Measurements from ENCODE around the gene BARD1.
"Not testable (repeated sequence)": the region's sequence is repeated elsewhere in the genome, so short reads cannot be mapped to it uniquely, and the experiment has no call there.

The BARD1 gene

DNA sequence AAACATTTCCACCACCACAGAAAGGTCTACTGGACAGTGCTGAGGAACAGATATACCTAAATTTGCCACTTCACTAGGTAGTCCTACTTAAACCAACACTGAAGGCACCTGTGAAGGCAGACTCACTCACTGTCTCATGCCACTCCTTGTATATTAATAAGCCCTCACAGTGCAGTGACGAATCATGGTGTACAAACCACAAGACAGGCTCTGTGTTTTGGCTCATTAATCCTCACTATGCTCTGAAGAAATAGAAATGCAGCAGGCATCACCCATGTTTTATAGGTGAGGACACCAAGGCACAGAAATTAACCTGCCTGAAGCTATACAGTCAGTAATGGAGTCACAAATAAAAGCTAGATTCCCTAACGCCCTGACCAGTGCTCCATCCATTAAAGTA lies 44.3 kb downstream of the BARD1 start:
- DNase-seq (ENCODE audit: low spot score), result no peak

DNA sequence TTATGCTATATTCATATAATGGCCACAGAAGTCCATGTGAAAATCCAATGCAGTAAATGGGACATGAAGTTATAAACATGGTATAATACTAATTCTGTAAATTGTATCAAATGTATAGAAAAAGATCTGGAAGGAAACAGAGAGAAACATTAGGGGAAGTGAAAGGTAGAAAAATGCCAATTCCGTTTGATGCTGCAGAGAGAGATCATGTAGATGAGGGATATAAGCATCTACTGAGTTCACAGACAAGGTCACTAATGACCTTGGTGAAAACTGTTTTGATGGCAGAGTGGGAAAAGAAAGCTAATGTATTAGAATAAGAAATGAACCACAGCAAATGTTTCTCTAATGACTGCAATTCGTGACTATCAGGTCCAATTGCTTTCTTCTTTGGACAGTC lies 56.0 kb downstream of the BARD1 start:
- DNase-seq (ENCODE audit: low spot score), result no peak

DNA sequence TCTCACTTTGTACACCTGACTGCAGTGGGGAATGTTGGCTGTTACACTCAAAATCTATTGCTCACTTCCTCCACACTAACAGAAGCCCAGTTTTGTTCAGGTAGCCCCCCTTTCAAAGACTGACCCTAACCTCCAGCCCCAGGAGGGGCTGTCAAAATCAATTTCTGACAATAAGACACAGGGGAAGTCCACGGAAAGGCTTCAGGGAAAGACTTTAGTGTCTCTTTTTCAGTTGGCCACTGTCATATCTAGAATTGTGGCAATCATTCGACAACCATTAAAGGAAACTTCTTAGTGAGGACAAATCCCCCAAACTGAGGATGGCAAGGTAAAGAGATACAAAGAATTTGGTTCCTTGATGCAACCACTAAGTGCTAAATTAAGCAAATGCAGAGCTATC lies 59.0 kb downstream of the BARD1 start:
- no peak for DNase-seq (ENCODE audit: low spot score)

DNA sequence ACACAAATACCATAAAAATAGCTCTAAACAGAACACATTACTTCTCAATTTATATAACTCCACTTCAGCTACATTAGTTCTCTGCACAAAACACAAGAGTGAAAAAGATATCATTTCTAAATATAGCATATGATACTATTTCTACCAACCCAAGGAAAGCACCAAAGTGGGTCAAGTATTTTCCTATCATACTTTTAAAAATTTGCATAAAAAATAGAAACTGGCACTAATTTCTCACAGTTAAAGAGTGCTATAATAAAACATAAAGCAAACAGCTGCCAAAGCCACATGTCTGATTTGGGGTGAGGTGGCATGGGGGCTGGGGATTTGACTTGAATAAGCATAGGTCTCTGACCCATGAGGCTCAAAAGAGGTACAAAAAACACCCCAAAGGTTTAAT lies 61.5 kb downstream of the BARD1 start:
- no peak for DNase-seq (ENCODE audit: low spot score)

DNA sequence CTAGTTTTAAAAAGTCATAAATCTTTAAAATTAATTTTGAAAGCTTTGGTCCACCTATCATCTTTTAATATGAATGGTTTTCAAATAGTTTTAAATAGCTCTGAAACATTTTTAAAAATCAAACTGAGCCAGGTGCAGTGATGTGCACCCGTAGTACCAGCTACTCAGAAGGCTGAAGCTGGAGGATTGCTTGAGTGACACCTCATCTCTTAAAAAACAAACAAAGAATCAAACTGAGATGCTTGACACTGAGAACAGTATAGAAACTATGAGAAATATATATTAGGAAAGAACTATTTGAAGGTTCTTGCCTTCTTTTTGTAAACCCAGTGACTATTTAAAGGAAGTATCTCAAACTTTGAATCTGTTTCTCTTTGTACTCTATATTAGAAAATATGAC lies 67.4 kb downstream of the BARD1 start:
- no peak for DNase-seq (ENCODE audit: low spot score)

DNA sequence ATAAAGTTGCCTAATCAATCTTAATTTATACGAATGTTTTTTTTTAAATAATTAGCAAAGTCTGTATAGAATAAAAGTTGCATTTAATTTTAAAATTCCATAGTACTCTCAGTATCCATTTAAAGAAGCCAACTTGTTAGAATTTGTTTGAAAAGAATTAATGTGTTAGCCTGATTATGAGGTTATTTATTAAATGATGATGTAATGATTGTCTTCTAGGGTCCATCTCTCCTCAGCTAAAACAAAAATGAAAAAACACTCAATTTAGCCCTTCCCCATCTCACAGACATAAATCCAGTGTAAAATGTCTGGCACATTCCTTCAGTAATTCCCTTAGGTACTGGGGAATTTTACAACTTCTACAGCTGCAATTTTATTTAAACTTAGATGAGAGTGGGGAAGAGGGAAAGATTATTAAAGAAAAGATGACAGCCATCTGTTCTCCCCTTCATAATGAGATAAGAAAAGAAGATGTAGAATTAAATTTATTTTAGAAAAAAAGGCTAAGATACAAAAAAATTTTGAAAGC lies 68.6 kb downstream of the BARD1 start:
- no peak for DNase-seq (ENCODE audit: low spot score)

DNA sequence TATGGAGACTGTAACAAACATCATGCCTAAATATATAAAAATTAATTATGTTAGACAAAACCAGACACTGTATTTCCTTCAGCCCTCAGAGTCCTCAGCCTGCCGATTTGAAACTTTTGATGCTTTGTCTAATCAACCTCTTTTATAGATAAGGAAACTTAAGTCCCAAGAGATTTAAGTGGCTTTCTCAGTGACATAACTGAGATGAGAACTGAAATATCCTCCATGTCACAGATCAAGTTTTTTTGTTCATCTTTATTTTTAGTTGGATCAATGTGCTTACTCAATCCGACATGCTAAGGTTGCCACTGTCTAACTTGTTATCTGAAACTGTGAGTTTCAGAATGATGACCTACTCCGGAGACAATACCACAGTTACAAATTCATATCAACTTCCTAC lies 72.3 kb downstream of the BARD1 start:
- DNase-seq (ENCODE audit: low spot score), result no peak

DNA sequence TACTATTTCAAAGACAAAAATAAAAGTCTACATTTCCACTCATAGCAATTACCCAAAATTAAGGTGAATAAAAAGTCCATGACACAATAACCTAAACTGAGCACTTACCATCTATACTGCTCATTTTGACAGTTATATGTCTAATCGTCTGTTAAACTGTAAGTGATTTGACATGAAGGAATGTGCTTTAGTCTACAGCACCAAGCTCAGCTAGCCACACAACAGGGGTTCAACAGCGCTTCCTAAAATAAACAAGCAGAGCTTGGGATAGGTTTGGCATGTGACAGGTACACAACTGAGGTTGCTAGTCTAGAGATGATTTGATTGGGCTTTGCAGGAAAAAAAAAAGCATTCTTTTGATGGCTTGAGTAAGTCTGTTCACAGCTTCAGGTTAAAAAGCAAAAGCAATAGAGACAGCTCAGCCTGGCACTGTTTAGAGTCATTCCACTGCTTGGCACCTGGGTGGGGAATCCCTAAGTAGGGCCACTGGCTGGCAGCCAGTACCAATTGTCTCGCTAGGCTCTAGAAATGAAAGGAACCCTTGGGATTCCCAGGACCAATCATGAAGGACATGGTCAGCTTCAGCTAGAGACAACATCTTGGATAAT lies 78.6 kb downstream of the BARD1 start:
- DNase-seq (ENCODE audit: low spot score), result no peak

DNA sequence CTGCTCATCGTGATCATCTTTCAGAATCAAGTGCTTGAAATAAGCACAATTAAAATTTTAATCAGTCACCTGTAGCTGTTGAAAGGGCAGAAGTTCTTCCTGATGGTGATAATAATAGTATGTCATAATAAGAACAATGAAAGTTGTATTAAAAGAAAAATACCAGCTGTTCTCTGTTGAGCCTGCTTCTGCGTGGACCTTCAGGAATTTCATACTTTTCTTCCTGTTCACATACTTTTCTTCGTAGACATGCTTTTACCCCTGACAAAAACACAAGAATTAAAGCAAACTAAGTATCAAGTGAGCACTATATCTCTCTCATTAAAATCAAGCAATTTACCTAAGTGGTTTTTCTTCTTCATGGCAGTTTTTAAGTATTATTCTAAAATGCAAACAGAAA lies 79.2 kb downstream of the BARD1 start:
- no peak for DNase-seq (ENCODE audit: low spot score)

DNA sequence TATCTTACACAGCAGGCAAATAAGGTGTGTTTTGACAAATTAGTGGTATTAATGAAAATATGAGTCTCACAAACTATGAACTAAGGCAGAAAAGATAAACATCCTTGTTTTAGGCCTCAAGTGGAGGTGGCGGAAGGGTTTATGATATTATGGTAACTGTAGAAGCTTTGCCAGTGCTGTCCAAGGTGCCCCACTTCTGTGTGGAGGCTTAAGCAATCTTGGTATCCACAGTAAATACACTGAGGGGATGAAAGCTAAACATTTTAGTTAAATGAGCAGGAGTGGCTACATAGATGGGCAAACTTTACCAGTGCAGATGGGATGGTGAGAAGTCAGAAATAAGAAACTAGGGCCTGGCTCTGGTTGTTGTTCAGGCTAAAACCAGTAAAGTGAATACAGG lies 84.7 kb downstream of the BARD1 start:
- DNase-seq (ENCODE audit: low spot score), result no peak

DNA sequence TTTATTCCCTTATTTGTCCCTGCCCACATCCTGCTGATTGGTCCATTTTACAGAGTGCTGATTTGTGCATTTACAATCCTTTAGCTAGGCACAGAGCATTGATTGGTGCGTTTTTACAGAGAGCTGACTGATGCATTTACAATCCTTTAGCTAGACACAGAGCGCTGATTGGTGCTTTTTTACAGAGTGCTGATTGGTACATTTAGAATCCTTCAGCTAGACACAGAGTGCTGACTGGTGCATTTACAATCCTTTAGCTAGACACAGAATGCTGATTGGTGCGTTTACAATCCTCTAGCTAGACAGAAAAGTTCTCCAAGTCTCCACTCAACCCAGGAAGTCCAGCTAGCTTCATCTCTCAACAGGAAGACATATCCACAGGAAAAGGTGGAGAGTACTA lies 91.6 kb downstream of the BARD1 start:
- not testable (repeated sequence) for DNase-seq (ENCODE audit: low spot score)

DNA sequence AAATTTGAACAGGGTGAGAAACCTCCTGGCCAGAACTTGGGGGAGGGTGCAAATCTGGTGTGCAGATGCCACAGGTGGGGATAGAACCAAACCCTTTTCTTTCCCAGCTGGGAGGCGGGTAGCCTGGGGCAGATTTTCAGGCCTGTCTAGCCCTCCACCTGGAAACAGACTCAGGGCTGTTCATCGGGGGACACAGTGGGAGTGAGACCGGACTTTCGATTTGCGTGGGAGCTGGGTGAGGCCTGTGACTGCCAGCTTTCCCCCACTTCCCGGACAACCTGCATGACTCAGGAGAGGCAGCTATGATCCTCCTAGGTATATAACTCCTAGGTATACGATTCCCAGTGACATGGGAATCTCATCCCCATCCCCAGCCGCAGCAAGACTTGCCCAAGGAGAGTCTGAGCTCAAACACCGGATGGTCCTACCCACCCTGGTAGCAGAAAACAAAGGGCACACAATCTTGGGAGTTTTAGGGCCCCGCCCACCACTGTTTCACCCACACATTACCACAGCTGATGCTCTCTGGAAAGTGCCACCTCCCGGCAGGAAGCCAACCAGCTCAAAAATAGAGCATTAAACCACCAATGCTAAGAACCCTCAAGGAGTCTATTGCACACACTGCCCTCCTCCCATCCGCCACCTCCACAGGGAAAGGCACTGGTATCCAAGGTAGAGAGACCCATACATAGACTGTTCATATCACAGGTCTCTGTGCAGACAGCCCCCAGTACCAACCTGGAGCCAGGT lies 92.5 kb downstream of the BARD1 start:
- DNase-seq (ENCODE audit: low spot score), result no peak

DNA sequence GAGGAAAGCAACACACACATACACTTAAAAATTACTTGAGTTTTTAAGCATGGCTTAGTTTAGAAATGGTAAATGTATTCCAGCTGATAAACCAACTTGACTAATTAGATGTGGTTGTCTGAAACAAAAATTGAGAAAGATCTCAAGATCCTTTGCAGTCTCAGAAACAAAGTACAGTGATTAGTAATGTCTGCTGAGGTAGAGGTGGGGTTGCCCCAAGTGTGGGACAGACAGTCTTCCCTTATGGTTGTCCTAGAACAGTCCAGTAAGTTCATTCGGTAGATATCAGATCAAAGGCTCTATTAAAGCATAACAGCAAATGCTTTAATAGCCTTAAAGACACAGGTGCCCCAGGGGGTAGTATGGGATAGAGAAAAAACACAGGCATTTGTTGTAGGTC lies 94.5 kb downstream of the BARD1 start:
- no peak for DNase-seq (ENCODE audit: low spot score)

DNA sequence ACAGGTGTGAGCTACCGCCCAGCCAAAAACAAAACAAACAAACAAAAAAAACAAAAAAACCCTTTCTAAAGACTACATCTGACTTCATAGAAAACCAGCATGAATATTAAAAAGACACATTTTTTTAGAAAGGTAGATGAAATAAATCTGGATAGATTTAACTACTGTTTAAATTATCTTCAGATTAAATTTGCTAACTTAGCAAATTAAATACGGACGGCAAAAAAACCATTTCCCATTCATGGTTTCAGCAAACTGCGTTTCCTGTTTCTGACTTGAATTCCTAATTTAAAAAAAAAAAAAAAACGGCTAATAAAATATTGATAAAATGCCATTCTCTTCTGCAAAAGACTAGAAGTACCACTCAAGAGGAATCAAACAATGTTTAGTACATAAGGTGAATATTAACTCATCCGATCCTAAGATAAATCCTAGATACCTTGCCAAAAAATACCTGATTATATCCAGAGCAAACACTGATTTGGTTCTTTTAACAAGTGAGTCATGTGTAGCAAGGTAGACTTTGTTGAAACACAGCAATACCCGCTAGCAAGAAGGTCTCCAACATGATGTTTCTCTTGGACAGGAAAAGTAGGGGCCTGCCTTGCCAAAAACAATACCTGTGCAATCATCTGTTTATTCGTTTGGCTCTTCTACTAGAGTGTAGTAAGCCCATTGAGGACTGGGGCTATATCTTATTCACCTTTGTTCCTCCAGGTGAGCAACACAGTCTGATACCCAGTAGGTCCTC lies 96.2 kb downstream of the BARD1 start:
- no peak for DNase-seq (ENCODE audit: low spot score)

DNA sequence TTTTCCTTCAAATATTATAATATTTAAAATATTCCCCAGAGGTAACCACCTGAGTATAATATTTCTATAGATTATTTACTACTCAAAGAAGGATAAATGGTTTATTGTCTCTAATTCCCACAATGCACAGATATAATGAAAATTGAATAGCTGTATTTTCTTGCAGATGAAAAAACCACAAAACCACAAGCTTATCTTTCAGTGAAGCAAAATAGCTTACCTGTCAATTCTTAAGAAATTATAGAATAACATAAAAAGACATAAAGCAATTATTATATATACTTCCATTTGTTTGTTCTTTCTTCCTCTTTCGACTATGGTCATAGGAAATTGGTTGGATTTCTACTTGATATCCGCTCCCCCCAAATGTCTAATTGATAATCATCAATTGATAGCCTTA lies 98.8 kb downstream of the BARD1 start:
- DNase-seq (ENCODE audit: low spot score), result no peak

DNA sequence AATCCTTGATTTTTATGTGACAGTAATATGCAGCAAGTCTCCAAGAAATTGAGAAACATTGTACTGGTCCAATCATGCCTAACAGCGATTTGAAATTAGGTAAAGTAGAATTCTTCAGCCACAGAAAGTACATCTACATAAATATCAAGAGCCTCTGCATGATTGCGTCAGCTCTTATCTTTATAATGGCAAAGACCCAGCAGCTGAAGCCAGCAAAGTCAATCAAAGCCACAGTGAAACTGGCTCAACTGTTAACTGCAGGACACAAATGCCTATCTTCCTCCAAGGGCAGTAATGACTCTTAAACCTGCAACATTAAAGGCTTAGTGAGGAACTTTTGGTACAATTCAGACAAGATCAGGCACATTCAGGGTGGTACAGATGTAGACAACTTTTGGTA lies 102.5 kb downstream of the BARD1 start:
- DNase-seq (ENCODE audit: low spot score), result no peak

DNA sequence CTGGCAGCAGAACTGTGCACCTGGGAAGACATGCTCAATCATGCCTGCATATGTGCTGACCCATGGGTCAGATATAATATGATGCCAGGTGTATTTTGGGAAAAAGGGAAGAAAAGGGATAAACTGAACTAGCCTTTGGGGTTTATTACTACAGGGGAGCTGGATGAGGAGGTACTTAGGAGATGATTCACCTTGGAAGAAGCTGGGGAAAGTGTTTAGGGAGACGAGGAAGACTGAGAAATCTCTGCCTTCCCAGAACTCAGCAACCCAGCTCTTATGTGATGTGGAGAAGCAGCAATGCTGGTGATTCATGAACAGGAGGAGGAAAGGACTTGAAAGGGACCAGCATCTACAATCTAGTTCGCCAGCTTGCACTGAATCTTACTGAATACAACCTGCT lies 110.2 kb downstream of the BARD1 start:
- no peak for DNase-seq (ENCODE audit: low spot score)

DNA sequence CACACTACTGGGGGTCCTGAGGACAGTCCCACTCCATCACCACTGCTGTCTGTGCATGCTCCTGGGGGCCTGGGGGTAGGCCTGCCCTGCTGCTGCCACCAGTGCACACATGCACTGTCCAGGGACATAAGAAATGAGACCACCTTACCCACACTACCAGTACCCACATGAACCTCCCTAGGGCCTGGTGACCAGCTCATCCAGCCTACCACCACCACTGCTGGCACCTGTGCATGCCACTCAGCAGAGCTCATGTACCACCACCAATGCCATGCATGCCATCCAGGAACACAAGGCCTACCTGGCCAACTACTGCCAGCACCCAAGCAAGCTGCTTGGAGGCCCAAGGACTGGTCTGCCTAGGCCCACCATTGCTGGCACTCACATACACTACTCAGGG lies 112.8 kb downstream of the BARD1 start:
- no peak for DNase-seq (ENCODE audit: low spot score)

DNA sequence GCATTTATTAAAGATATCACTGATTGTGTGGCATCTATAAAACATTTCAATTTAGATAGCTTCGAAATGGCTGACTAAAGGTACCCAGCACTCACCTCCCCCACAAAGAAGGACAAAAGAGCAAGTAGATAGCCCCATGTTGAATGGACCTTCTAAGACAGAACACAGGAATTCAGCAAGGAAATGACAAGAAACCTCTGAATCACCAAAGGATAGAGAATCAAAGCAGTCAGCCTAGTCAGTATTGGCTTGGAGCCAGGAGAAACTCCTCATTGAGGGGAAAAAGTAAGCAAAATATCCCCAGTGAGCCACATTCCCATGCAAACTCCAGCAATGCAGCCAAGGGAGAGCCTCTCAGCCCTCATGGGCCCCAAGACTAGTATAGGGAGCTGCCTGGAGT lies 113.7 kb downstream of the BARD1 start:
- no peak for DNase-seq (ENCODE audit: low spot score)

DNA sequence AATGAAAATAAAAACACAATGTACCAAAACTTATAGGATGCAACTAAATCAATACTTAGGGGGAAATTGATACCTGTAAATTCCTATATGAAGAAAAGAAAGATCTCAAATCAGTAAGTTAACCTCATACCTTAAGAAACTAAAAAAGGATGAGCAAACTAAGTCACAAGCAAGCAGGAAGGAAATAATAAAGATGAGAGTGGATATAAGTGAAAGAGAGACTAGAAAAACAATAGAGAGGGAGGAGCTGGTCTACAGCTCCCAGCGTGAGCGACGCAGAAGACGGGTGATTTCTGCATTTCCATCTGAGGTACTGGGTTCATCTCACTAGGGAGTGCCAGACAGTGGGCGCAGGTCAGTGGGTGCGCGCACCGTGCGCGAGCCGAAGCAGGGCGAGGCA lies 125.9 kb downstream of the BARD1 start:
- DNase-seq (ENCODE audit: low spot score), result not testable (repeated sequence)

DNA sequence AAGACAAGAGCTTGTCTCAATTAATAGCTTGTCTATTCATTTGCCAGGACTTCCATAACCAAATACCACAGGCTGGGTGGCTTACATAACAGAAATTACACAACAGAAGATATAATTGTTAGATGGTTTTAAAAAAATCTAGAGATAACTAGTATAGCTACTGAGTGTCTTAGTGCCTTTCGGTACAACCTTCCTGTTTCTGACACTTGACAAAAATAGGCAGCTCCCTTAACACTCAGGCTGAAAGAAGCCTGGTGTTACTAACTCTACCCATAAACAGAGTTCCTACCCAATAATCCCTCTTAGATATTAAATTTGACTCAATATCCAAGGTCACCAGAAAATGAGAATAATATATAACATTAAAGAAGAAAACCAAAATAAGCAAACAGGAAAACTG lies 129.7 kb downstream of the BARD1 start:
- DNase-seq (ENCODE audit: low spot score), result no peak

DNA sequence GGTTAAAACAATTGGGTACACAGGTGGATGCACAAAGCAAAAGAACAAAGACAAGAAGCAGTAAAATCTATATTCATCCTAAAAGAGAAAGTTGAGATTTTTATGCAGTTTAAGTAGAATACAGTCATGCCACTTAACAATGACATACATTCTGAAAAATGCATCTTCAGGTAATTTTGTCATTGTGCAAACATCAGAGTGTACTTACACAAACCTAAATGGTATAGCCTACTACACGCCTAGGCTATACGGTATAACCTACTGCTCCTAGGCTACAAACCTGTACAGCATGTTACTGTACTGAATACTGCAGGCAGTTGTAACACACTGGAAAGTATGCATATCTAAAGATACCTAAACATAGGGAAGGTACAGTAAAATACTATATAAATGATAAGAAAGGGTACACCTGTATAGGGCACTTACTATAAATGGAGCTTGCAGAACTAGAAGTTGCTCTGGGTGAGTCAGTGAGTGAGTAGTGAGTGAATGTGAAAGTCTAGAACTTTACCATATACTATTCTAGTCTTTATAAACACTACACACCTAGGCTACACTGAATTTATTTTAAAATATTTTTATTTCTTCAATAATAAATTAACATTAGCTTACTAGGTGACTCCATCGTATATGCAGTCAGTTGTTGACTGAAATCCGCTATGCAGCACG lies 132.9 kb downstream of the BARD1 start:
- no peak for DNase-seq (ENCODE audit: low spot score)
